K562 (cell line): ENCODE data around the gene HARS2. TPM values are rescaled to one million over a fixed set of nuclear protein-coding genes. Genes with fewer than 3 reads are reported as not detected.
A peak's percentile ranks its signal among the peaks of the same experiment; 100 is the strongest.

Source experiments
- ATAC-seq: fragments of 200-7000 bp; cut with Tn5 transposase; 3 replicates; pipeline ENCODE4 v1.9.1; 2020; ENCODE audit warnings: moderate library complexity
- BruUV-seq: library from RNA; stranded (reverse); fragments of 400-500 nt; replicated peaks from 2 replicates; lab custom pipeline; 2021; lab: Mats Ljungman, UMichigan
- CTCF ChIA-PET: fragments of 300-600 bp; formaldehyde crosslinking; extraction: SDS; loops from one replicate; lab custom pipeline; 2021; ENCODE audit warnings: low intra/inter-chr PET ratio; lab: Yijun Ruan, JAX
- POLR2A ChIA-PET: fragments of 300-600, 350-650 bp; sonication (Branson Sonifier 250); formaldehyde crosslinking; extraction: SDS; loops from one replicate; lab custom pipeline; 2021; ENCODE audit warnings: antibody characterized with exemption, inconsistent platforms; lab: Yijun Ruan, JAX
- DNase-seq, 4 experiments: peaks; one replicate each; pipeline versions ENCODE4 v3.0.0 to v3.0.0-alpha.2; 2011 to 2018; ENCODE audit warnings: low spot score in 3 of 4, mixed read lengths in 3 of 4; ENCODE audit errors: extremely low read depth in 1 of 4
- FAIRE-seq: peaks from 2 replicates; lab custom pipeline; 2011; peaks lifted over from hg19 to GRCh38; lab: Jason Lieb, UNC
- H2AFZ ChIP-seq: 2 replicates; pipeline ENCODE4 v1.6.0; 2011; ENCODE audit warnings: low read depth, low read length, control low read depth, inconsistent platforms
- H3K27ac ChIP-seq: fragments of 200-600 bp; 3 replicates; pipeline ENCODE4 v1.8.0; 2011; ENCODE audit warnings: low read depth, mild to moderate bottlenecking, control low read depth, inconsistent platforms, low read length, moderate library complexity, mixed read lengths; ENCODE audit errors: extremely low read depth
- H3K27me3 ChIP-seq, 2 experiments: fragments of 300-600 bp in 1 of 2; 2 replicates in 1 of 2; 3 replicates in 1 of 2; pipeline versions ENCODE4 v1.6.0 to v1.8.0; 2011; ENCODE audit warnings: inconsistent platforms in 2 of 2, low read length in 2 of 2, mild to moderate bottlenecking in 1 of 2, mixed read lengths in 1 of 2, moderate library complexity in 1 of 2; ENCODE audit not compliant: control insufficient read depth in 2 of 2, insufficient read depth in 2 of 2
- H3K36me3 ChIP-seq: fragments of 300-600 bp; 3 replicates; pipeline ENCODE4 v1.8.0; 2011; ENCODE audit warnings: mild to moderate bottlenecking, low read length, inconsistent platforms; ENCODE audit not compliant: control insufficient read depth, insufficient read depth
- H3K4me1 ChIP-seq, 2 experiments: fragments of 200-600 bp in 1 of 2; replicated peaks in 1 of 2; 2 replicates in 1 of 2; 3 replicates in 1 of 2; pipeline versions ENCODE4 v1.5.1 to v1.8.0; 2011; ENCODE audit warnings: inconsistent platforms in 2 of 2, low read length in 2 of 2, mild to moderate bottlenecking in 1 of 2, mixed read lengths in 1 of 2, moderate library complexity in 1 of 2; ENCODE audit not compliant: control insufficient read depth in 2 of 2, insufficient read depth in 2 of 2
- H3K4me2 ChIP-seq: 2 replicates; pipeline ENCODE4 v1.6.1; 2011; ENCODE audit warnings: low read length, control low read depth, inconsistent platforms, mixed read lengths; ENCODE audit not compliant: insufficient read depth
- H3K4me3 ChIP-seq: fragments of 200-600 bp; sonication (generic), shearing (Covaris generic); 2 replicates; pipeline ENCODE4 v1.5.1; 2016; ENCODE audit warnings: control low read depth, inconsistent platforms
- H3K79me2 ChIP-seq: fragments of 200-600 bp; 3 replicates; pipeline ENCODE4 v1.8.0; 2011; ENCODE audit warnings: low read length, inconsistent platforms; ENCODE audit not compliant: control insufficient read depth, insufficient read depth
- H3K9ac ChIP-seq, 2 experiments: 2 replicates each; pipeline versions ENCODE4 v1.6.0 to v1.6.1; 2011; ENCODE audit warnings: low read depth in 2 of 2, low read length in 2 of 2, control low read depth in 1 of 2, inconsistent platforms in 1 of 2, mild to moderate bottlenecking in 1 of 2, mixed read lengths in 1 of 2; ENCODE audit not compliant: insufficient read depth in 1 of 2
- H3K9me1 ChIP-seq: one replicate; pipeline ENCODE4 v1.6.0; 2011; ENCODE audit warnings: inconsistent platforms, mild to moderate bottlenecking, low read length, moderate library complexity; ENCODE audit not compliant: control insufficient read depth, insufficient read depth
- H3K9me3 ChIP-seq: replicated peaks from 2 replicates; pipeline ENCODE4 v1.5.1; 2011; ENCODE audit warnings: low read depth, low read length, inconsistent platforms; ENCODE audit not compliant: control insufficient read depth, insufficient read depth
- H4K20me1 ChIP-seq: replicated peaks from 2 replicates; pipeline ENCODE4 v1.6.1; 2011; ENCODE audit warnings: low read length, inconsistent platforms, mixed read lengths; ENCODE audit not compliant: control insufficient read depth, insufficient read depth
- ATF2 ChIP-seq: sonication (generic); formaldehyde crosslinking; IDR thresholded peaks from 2 replicates; pipeline ENCODE4 v1.8.1; 2022; ENCODE audit warnings: missing genetic modification reagents
- CXXC5 ChIP-seq: fragments of 250-450 bp; sonication (Bioruptor Pico); IDR thresholded peaks from 2 replicates; pipeline ENCODE4 v1.8.0; 2022; ENCODE audit warnings: inconsistent platforms, mild to moderate bottlenecking, moderate library complexity
- NKRF ChIP-seq: fragments of 450-650 bp; IDR thresholded peaks from 2 replicates; pipeline ENCODE4 v1.6.1; 2016; ENCODE audit warnings: borderline replicate concordance
- SMARCA4 ChIP-seq: fragments of 450-650 bp; IDR thresholded peaks from 2 replicates; pipeline ENCODE4 v1.6.1; 2016
- ZC3H11A ChIP-seq: IDR thresholded peaks from 2 replicates; pipeline ENCODE4 v1.6.1; 2012; ENCODE audit warnings: low read depth, low read length, improper control_type of control experiment
- WGBS: fragments of 100-300 bp; shearing (Covaris generic); methylation state at CpG from one replicate; pipeline ENCODE4 v1.1.6; 2016; ENCODE audit warnings: low coverage, mixed read lengths; ENCODE audit not compliant: insufficient coverage; ENCODE audit errors: missing lambda C conversion rate; 5-methylcytosine and 5-hydroxymethylcytosine counted together
- in situ Hi-C: fragments of 300-500 bp; cut with MboI; formaldehyde crosslinking; loops from 4 replicates; pipeline ENCODE4 v1.15.0; 2018; ENCODE audit warnings: inconsistent platforms, mixed read lengths
- intact Hi-C: fragments of 100-400 bp; cut with micrococcal nuclease; formaldehyde crosslinking; loops from 2 replicates; pipeline ENCODE4 v1.14.2; 2022
- polyA plus RNA-seq, 8 experiments: library from polyadenylated mRNA; depleted of rRNA in 4 of 8; stranded (reverse) in 5 of 8; unstranded in 3 of 8; fragments of >200 nt; fragmentation: Nextera tagmentation in 2 of 8; fragmentation: Illumina TruSeq in 1 of 8; extraction: Ambion mirVana in 2 of 8; extraction: Trizol in 1 of 8; gene quantifications; 2 replicates each; pipeline versions ENCODE4 v1.2.1 to v1.2.3, GENCODE V29; 2011 to 2014; ENCODE audit warnings: inconsistent platforms in 1 of 8, missing spikeins in 1 of 8
- total RNA-seq, 7 experiments: library from RNA; depleted of rRNA in 6 of 7; stranded (reverse); fragments of >200 nt in 6 of 7; fragmentation: Illumina TruSeq in 2 of 7; extraction: Trizol in 2 of 7; gene quantifications; 2 replicates each; pipeline versions ENCODE4 v1.2.1 to v1.2.3, GENCODE V29; 2011 to 2021; ENCODE audit warnings: low replicate concordance in 1 of 7
- TF ChIP-seq, protein P1 (sequence below): sonication (generic); formaldehyde crosslinking; IDR thresholded peaks from 2 replicates; pipeline ENCODE4 v1.8.1; 2023; ENCODE audit warnings: mild to moderate bottlenecking, missing genetic modification reagents

Gene HARS2
- total and polyA plus RNA-seq, 9 of the 15 experiments (the other 6 are each of a cell fraction or from before 2014, with no cell fraction given), result 8.5 to 41.6 (median 27.1) TPM

GRCh38 chr5:140672455-140673186, 18.6 kb upstream of the HARS2 start:
- intact Hi-C loops, result no loop called here
- peaks cover 0 to 16% of the 10 kb centered on the region in 2 experiments; a peak in 3 of 5 replicates for H3K4me1 ChIP-seq
- ATAC-seq, result peak; percentile 4; the same call in 2 of the 3 replicates
- peaks cover 91% of the 10 kb centered on the region for H3K36me3 ChIP-seq
- 96% methylated on average over 27 of the region's 70 CpGs for WGBS
- FAIRE-seq, result no peak
- no TSS peak for BruUV-seq
- no peak overlapping the region for H3K27ac ChIP-seq
- H3K4me3 ChIP-seq, result no peak overlapping the region
- no peak overlapping the region for H3K4me2 ChIP-seq
- H3K9ac ChIP-seq, result no peak overlapping the region
- in situ Hi-C loops, result no loop called here
- H3K9me1 ChIP-seq, result no peaks in the 10 kb centered on the region
- no peaks in the 10 kb centered on the region for H3K27me3 ChIP-seq
- H3K9me3 ChIP-seq, result no peaks in the 10 kb centered on the region
- no peak overlapping the region for H2AFZ ChIP-seq
- DNase-seq, result peak in 1 of 4 experiments; percentile 27
- POLR2A ChIA-PET, result interaction anchor here (0.7 to 3.6 kb wide), 5 partner anchors 17 to 106 kb away, joined by 3 to 12 read pairs (median 3); partner anchors contain the start of genes HARS1 and HARS2
- no peaks in the 10 kb centered on the region for H4K20me1 ChIP-seq
- H3K79me2 ChIP-seq, result peaks cover 6% of the 10 kb centered on the region; the same call in 2 of the 3 replicates
- CTCF ChIA-PET, result no interaction called here
- TF ChIP-seq CXXC5 (CRISPR knock-in tag) (no peak), ZC3H11A (no peak), ATF2 (CRISPR knock-in tag) (no peak), NKRF (no peak), SMARCA4 (no peak)
- TF ChIP-seq, protein P1, sequence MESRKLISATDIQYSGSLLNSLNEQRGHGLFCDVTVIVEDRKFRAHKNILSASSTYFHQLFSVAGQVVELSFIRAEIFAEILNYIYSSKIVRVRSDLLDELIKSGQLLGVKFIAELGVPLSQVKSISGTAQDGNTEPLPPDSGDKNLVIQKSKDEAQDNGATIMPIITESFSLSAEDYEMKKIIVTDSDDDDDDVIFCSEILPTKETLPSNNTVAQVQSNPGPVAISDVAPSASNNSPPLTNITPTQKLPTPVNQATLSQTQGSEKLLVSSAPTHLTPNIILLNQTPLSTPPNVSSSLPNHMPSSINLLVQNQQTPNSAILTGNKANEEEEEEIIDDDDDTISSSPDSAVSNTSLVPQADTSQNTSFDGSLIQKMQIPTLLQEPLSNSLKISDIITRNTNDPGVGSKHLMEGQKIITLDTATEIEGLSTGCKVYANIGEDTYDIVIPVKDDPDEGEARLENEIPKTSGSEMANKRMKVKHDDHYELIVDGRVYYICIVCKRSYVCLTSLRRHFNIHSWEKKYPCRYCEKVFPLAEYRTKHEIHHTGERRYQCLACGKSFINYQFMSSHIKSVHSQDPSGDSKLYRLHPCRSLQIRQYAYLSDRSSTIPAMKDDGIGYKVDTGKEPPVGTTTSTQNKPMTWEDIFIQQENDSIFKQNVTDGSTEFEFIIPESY (CRISPR knock-in tag), result peak; percentile 98
